MV-4-11 (cell line): Measurements from ENCODE around the gene CELF4.
"Not testable (repeated sequence)": the region's sequence is repeated elsewhere in the genome, so short reads cannot be mapped to it uniquely, and the experiment has no call there.

Experiments used
- DNase-seq: peaks from one replicate; lab custom pipeline; 2025; lab: John Stamatoyannopoulos, UW

Gene CELF4

DNA sequence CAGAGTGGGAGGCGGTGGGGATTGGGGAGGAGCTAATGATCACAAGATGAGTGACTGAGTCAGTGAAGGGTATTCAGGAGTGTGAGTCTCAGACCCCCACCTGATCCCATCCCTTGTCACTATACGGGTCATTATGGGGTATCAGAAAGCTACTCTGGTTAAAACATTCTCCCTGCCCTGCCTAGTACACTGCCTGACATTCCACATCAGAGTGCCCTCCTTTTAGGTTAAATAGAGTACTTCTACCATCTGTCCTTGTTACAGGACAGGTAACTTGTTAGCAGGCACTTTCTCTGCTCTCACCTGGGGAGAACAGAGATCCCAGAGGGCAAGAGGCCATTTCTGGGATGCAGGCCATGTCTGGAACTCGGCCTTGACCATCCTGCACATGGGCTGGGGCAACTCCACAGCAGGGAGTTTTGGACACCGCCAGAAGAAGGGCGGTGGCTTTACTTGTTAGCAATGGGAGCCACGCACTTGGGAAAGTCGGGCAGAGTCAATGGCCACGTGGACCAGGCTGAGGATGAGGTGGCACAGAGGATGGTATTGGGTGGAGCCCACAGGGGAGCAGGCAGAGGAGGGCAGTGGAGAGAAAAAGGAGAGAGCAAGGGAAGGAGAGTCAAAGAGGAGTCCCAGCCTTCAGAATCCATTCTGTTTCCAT is 98.5 kb downstream of the CELF4 start:
- DNase-seq = no peak

DNA sequence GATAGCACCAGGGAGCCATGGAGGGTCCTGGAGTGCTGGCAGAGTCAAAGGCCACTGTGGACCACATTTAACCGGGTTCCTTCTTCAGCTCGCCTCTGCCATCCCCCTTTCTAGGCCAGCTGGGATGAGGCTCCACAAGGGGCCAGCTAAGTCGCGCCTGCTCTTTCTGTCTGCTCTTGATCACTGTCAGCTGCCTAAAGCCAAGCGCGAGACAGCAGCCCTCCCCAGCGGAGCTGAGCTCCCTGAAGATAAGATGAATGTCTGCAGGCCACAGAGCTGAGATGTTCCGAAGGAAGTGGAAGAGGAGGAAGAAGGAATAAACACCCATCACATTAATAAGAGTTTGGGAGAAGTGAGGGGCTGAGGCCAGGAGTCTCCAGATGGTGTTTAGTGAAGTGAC is 99.6 kb downstream of the CELF4 start:
- no peak for DNase-seq

DNA sequence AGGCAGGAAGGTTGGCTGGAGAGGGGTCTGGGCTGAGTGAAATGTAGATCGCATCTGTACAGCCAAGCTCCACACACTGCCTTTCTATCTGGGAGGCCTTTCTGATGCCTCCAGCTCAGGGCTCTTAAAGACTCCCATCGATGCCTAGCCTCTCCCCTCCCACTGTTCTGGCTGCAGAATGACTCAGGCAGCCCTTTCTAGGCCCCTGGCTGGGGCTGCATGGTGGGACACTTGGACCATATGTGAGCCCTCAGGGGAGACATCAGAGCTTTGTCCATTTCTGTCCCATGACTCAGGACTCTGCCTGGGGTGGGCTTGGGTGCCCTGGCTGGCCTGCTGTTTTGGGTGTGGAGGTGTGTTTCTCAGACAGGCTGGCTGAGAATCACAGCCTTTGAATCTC is 101.3 kb downstream of the CELF4 start:
- DNase-seq = no peak

DNA sequence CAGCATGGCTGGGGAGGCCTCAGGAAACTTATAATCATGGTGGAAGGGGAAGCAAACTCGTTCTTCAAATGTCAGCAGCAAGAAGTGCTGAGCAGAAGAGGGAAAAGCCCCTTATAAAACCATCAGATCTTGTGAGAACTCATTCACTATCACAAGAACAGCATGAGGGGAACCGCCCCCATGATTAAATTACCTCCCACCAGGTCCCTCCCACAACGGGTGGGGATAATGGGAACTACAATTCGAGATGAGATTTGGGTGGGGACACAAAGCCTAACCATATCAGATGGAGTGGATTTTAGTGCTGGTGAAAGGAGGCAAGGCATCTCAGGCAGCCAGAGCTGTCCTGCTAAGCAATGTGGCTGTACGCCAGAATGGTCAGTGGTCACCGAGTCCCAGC is 104.3 kb downstream of the CELF4 start:
- DNase-seq = not testable (repeated sequence)

DNA sequence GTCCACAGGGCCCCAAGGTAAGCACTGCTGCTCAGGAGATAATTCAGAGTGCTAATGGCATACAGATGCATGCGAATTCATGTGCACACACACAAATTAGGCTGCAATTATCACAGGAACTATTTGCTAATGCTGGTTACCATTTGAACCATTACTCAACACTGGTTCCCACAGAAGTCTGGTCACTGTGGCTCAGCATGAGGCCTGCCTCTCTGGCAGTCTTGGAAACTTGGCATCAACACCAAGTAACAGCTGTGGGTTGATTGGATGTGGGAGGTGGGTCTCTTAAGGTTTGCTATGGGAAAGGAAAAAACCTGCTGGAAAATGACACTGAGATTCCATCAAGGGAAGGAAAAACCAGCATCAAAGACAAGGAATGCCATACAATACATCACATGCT is 105.0 kb downstream of the CELF4 start:
- DNase-seq = no peak

DNA sequence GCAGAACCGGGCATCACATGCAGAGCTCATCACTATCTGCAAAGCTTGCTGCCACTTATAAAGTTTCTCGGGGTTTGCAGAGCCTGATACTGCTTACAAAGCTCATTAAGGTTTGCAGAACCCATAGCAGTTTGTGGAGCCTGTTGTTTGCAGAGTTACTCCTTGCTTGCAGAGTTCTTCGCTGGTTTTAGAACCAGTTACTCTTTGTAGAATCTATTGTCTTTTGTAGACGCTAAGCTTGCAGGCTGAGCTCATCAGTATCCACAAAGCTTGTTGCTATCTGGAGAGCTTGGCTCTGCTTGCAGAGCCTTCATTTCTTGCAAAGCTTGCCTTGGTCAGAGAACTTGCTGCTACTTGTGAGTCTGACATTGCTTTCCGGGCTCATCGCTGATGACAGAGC is 106.9 kb downstream of the CELF4 start:
- DNase-seq = no peak

DNA sequence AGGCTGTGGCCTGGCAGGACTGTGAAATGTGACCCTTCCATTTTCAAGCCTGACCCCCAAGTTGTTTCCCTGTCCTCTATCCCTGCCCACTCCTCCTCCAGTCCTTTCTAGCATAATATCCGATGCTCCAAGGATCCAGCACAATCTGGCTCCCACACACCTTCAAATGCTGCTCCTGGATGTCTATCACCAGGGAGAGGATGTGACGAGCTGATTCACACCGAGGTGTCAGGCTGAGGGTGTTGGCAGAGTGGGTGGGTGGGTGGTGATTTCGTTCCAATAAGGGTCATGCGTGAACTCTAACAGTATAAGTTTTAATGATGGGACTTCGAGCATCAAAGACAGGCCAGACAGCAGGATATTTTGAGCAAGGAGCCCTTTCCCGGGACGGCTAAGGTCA is 107.8 kb downstream of the CELF4 start:
- no peak for DNase-seq

DNA sequence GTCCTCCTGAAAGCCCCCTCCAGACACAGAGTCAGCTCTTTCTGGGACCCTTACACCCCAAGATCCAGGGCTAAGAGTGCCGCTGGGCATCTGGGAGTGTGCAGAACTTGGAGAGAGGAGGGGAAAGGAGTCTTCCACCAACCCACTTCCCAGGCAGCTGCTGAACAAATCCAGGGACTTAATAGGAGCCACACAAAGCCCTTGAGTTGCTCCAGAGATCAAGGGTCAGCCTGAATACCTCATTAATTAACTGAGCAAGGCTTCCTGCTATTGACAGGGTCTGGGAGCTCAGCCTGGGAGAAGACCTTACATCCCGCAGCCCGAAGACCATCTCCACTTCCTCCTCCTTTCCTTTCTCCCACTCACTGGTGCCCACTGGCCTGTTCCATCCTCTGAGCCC is 108.3 kb downstream of the CELF4 start:
- DNase-seq = no peak

DNA sequence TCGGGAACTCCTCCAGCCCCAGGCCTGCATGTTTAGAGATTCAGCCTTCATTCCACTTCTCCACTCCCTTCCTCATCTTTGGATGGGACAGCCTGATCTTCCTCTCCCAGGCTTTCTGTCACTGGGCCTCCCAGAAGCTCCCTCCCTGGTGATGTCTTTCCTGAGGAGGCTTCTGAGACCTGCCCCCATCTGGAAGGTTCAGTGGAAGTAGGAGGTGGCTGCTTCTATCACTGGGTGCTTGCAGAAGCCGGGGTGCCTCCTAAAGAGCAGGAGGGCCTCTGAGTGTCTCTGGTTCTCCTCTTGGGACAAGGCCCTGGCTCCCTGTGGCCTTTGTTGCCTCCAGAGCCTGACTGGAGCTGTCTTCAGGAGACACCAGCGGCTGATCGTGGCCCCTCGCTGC is 108.7 kb downstream of the CELF4 start:
- no peak for DNase-seq

DNA sequence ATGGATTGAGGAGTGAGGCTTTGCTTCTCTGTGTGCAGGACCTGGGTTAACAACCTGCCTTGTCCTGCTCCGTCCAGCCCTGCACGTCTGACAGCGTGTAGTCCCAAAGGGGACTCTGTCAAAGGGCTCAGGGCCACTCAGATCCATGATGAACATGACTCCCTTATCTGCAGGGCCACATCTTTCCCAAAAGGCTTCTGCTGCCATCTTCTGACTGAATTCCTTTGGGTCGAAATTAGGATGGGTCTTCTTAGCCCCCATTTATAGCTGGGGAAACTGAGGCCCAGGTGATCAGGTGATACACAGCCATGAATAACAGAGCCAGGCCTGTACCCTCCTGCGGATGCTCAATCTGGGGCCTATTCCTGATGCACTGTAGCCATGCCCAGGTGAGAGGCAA is 109.2 kb downstream of the CELF4 start:
- DNase-seq = no peak

DNA sequence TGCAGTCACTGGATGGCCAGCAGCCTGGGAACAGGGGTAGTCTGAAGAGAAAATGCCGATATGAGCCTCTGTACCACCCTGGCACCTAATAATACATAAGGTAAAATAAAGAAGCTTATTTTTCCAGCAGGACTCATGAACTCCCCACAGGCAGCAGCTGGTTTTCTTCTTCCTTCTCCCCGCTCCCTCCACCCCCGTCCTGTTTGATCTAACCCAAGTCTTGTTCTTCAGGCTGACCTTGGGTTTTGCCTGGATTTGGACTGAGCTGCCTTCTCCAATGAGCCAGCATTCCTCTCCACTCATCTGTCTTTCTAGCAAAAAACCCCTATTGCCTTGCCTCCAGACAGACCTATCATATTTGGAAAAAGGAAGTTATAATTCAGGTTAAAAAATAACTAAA is 111.8 kb downstream of the CELF4 start:
- DNase-seq = no peak

DNA sequence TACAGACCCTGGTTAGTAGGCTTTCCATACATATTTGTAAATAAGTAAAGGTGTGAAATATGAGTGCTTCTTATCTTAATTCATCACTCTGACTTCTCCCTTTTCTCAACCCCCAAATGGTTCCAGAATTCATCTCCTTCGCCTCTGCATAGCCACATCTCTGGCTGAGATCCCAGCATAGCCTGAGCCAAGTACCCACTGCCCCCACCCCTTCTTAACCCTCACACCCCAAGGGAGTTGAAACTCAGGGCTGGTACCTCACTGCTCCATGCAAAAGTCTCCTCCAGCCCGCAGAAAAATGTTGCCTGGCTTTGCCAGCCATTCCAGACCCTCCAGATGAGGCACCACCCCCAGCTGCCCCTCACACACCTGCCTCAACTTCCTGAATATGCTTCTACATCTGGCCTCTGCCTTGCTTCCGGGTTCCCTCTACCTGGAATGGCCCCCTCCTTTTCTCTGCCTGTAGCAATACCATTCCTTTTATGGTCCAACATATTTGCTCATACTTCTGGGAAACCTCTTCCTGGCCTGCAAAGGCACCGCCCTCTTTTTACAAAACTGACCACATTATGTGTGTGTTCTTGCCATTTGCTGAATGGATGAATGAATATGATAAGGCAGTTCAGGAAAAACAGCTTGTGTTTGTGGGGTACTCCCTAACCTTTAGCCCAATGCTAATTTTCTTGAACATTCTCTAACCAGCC is 112.8 kb downstream of the CELF4 start:
- DNase-seq = no peak

DNA sequence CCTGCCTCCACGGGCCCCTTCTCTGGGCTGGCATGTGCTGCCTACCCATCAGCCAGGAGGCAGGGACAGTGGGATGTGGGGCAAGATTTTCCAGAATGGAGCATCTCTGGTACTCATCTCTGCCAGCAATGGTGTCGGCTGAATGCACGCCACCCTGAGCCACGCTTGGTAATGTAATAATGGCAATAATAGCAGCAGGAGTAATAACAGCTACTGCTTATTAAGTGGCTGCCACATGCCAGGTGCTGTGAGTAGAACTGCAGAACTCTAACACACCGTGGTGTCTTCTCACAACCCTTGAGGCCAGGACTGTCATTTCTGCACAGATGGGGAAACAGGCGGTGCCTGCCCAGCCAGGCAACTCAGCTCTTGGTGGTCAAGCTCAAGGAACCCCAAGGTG is 113.6 kb downstream of the CELF4 start:
- DNase-seq = no peak

DNA sequence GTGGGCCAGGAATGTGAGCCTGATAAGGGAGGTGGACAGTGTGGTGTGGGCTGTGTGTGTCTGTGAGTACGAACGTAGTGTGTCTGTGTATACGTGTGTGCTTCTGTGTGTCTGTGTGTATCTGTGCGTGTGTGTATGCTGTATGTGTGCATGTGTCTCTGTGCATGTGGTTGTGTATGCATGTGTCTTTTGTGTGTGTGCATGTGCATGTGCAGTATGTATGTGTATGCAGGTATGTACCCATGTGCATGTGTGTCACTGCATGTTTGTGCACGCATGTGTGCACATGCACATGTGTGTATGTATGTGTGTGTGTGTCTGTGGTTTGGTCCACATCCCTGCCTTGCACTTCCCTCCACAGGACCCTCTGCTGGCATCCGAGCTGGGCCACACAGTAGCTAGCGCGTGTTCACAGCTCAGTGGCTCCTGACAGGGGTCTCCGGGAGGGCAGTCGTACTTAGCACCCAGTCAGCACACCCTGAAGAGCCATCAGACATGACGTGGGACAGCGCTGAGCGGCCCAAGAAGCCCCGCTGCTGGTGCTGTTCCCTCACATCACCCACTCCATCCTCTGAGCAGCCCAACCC is 114.3 kb downstream of the CELF4 start:
- DNase-seq = no peak

DNA sequence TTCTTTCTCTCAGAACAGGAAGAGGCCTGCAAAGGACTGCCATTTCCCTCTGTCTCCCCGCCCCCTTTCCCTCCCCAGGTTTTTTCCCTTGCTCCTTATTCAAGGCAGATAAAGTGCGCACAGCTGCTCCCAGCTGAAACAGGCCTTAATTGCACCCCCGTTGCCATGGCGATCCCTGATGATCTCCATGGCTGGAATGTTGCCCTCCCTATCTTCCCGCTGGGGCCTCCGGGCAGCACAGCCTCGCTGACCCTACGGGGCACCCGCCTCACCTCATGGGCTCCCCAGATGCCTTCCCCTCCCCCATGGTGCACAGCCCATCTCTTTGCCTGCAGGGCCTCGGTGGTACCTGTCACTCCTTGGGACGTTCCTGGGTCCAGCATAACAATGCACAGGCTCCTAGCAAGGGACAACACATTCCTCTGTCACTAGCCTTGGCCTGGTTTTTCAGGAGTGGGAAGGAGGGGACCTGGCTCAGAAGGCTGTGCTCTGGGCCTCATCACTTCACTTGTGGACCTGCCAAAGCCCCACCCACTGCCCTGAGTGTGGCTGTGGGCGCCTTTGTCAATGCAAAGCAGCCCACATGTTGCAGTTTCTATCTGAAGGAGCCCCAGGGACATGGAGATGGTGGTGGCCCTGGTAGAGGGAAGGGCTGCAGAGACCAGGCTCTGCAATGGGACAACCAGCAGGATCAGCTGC is 115.0 kb downstream of the CELF4 start:
- no peak for DNase-seq

DNA sequence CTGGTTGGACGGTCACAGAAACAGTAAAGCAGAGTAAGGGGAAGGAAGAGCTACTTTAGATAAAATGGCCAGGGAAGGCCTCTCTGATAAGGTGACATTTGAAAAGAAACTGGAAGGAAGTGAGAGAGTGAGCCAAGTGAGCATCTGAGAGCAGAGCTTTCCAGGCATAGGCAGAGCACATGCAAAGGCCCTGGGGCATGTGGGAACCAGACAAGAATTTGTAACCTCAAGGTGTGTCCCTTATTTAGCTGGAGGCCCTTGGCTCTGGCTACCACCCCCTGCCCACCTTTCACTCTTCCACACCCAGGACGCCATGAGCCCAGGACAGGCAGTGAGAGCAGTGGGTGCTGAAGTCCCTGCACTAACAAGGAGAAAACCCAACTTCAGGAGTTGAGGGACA is 116.0 kb downstream of the CELF4 start:
- DNase-seq = no peak

DNA sequence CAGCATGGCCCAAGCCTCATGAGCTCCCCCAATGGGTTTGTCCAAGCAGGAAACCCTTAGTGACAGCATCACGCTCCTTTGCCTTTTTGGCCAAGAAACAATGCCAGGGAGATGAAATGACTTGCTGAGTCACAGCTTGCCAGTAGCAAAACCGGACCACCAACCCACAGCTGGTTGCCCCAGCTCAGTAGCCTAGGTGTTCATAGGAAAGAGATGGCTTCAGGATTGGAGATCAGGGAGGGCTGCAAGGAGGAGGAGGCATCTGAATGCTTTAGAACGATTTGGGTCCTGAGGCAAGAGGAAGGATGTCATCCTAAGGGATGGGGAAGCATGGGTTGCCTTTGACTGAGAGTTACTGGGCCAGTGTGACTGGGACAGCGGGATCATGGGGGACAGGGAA is 116.7 kb downstream of the CELF4 start:
- DNase-seq = no peak

DNA sequence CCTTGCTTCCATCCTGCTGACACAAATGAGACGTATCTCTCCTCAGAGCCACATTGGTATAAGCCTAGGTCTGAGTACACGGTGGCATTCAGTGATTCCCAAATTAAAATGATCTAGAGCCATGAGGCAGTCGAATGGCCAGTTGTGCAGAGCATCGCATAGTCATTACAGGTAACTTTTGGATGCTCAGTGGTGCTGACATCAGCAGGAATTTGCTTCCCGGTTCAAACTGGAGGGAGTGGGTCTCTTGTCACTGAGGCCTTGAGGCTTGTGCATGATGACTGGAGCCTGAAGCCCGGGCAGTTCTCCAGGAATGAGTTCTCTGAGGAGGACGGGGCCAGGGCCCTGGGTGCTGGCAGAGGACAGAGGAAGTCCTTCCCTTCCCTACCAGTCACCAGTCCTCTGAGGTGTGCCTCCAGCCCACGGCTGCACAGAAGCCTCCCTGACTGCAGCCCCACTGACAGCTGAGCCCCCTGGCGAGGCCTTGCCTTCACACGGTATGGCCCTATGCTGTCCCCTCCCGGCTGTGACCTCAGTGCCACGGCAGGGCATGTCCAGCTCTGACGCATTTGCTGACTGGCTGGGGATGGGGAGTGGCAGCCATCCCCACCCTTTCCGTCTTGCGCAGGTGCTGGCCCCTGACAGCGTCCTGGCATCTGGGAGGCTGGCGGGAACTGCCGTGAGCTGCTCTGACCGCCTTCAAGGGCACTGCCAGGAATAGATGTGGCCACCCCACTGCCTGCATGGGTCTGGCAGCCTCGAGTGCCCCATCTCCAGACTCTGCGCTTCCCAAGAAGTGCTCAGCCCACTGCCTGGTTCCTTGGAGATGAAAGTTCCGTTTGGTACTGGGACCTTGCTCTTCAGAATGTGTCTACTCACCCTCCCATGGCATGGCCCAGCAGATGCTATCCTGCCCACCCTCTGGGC is 117.4 kb downstream of the CELF4 start:
- DNase-seq = no peak

DNA sequence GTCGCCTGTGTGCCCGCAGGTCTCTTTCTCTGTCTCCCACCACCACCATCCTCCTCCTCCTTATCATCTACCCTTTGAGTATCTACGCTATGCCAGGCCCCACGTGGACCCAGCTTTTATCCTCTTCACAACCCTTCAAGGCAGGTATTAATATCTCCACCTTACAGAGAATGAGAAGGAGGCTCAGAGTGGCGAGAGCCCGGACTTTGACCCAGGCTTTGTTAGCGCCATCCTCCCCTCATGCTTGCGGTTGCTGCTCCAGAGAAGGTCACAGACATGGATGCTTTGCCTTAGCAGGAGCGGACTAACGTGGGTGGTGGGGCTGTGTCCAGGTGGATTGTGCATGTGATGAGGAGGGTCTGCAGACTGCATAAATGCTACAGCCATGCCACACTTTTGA is 119.8 kb downstream of the CELF4 start:
- no peak for DNase-seq

DNA sequence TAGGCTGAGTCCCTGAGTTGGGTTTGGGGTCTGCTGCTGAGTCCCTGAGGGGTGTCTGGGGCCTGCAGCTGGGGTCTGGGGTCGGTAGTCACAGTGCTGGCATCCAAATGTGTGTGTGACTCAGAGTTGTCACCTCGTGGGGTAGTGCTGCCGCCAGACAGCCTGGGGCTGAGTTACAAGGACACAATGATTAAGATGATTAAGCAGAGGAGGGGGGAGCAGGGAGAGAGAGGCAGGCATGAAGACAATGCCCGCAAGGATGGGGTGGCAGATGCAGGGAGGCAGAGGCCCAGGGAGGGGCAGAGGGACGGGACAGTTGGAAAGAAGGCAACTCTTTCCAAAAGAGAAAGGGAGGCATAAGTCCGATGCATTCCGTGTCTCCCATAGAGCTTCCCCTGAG is 120.2 kb downstream of the CELF4 start:
- no peak for DNase-seq

DNA sequence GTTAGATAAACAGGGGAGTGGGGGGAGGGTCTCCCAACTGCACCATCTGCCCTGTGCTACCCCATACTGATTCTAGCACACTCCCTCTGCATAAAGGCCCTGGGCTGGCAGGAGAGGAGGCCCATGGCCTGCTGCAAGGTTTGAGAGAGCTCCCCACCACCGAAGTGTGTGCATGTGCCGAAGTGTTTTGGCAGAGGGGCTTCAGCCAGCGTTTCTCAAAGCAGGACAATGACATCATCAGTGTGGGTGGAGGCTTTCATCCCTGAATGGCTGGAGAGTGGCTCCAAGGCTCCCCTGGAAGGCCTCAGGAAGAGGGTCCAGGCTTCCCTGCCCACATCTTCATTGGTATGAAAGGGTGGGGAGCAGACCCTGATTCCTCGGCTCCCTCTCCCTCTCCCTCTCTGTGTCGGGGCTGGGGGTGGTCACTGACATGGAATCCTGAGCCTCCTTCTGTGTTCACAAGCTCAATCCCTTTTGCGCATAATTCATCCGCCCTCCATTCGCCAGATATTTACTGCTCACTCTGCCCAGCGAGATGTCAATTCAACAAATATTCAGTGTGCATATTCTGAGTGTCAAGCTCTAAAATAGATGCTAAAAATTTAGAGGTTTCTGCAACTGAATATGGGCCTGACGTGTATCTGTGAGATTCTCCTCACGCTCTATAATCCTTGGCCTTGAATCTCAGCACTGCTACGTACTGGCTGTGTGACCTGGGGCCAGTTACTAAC is 122.1 kb downstream of the CELF4 start:
- DNase-seq = no peak
